ENCODE results near the gene SH3GL2. TPM values are rescaled to one million over a fixed set of nuclear protein-coding genes. Genes with fewer than 3 reads are reported as not detected.
"Not testable (repeated sequence)": the region's sequence is repeated elsewhere in the genome, so short reads cannot be mapped to it uniquely, and the experiment has no call there.

SH3GL2 gene
- total RNA-seq, 1 donor from 2014 or later = not detected

DNA sequence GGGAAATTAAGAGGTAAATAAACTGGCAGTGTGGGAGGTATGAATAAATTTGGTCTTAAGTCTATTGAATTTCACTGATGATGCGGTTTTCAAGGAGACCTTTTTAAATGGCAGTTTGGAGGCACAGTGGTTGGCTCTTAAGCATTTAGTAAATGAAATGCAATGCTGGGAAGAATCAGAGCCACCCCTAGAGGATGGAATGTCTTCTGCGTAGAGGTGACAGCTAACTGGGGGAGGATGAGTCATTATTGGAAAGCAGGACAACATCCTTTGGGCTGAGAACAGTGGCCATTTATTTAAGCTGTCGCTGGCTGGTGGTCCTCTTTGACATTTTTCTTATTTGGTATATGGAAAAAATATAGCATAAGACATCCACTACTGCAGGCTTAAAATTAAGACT is 163.2 kb downstream of the SH3GL2 start:
- DNase-seq (ENCODE audit: low spot score) = no peak

DNA sequence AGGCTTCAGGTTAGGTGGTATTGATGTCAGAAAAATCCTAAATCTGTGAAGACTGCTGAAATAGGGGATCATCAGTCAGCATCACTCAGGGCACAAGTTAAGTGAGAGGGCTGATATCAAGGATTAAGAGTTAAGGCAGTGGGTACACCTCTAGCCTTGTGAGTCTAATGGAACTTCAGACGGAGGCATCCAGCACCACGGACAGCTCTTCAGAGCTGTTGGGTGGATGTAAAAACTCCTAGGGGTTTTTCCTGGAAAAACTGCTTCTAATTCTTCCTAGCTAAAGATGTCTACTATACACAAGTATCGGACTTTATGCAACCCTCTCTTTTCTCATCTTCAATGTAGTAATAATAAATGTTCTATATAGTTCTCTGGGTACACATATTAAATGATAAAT is 165.9 kb downstream of the SH3GL2 start:
- no peak for DNase-seq (ENCODE audit: low spot score)

DNA sequence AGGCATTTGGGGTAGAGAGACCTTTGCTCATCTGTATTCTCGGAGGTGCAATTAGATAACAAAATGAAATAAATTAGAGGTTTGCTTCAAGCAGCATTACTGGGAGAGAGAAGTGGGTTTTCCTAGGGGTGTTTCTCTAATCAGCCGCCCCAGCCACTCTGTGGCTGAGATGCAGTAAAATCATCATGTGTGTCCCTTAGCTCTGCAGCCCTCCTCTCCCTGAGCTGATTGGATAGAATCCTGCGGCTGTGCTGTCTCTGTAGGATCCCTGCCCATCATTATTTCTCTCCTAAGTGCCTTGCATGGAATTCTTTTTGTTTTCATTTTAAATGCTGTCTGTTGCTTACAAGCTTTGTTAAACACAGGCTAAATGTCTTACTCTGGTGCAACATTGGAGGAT is 171.4 kb downstream of the SH3GL2 start:
- DNase-seq (ENCODE audit: low spot score) = no peak

DNA sequence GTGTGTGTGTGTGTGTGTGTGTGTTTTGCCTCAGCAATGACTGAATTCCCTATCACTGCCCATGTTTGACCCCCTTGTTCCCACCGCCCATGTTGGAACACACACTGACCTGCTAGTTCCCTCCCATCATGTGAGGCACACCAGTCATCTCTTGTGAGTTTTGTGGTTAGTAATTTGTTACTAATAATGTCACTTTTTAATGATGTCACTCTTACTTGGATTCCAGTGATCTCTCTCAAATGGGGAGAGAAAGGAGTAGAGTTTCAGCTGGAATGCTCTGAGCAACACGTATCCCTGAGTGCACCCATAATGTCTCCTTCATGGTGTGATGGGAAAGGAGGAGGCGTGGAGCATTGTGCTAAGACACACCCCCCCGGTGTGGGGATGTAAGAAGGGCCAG is 172.6 kb downstream of the SH3GL2 start:
- no peak for DNase-seq (ENCODE audit: low spot score)

DNA sequence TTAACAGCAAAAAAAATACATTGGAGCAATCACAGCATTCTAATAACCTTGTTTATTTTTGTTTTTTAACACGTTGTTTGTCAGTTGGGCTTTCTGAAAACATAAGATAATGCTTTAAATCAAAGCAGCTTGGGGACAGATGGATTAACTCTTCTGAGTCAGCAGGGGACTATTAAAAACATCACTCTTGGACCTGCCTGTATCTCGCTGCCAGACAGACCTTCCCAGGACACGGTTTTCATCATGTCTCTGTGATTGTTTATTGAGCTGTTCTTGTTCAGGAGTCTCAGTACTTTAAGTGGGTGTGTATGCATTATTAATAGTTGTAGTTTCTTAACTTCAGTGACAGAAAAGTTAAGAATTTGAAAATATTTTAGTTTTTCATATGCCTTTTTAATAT is 173.2 kb downstream of the SH3GL2 start:
- no peak for DNase-seq (ENCODE audit: low spot score)

DNA sequence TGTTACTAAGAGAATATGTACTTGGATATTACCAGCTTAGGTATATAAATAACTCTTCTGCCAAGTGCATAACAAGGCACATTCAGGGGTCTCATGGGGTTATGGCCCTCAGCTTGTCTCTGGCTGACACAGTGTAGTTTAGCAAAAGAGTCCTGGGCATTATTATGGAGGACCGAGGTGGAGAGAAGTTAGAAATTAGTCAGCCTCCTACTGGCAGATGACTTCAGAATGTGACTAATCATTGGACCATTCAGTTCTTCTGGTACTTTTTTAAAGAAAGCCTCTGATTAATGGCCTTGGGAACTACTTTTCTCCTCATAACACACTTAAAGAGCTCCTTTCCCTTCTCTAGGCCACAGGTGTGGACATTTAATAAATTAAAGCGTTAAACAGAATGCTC is 178.9 kb downstream of the SH3GL2 start:
- DNase-seq (ENCODE audit: low spot score) = no peak

DNA sequence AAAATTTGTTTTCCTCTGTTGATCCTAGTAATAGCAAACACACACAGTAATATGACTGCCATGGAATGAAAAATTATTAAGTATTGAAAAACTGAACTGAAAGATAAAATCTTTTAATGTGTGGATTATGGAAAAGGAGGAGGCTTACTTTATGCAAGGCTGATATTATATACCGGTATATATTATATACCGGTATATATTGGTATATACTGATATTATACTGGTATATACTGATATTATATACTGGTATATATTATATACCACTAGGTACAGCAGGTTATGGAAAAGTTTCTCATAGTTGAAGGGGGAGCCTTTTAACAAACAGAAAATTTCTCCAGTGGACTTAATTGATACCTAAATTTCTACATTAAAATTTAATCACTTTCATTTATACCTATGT is 181.4 kb downstream of the SH3GL2 start:
- no peak for DNase-seq (ENCODE audit: low spot score)

DNA sequence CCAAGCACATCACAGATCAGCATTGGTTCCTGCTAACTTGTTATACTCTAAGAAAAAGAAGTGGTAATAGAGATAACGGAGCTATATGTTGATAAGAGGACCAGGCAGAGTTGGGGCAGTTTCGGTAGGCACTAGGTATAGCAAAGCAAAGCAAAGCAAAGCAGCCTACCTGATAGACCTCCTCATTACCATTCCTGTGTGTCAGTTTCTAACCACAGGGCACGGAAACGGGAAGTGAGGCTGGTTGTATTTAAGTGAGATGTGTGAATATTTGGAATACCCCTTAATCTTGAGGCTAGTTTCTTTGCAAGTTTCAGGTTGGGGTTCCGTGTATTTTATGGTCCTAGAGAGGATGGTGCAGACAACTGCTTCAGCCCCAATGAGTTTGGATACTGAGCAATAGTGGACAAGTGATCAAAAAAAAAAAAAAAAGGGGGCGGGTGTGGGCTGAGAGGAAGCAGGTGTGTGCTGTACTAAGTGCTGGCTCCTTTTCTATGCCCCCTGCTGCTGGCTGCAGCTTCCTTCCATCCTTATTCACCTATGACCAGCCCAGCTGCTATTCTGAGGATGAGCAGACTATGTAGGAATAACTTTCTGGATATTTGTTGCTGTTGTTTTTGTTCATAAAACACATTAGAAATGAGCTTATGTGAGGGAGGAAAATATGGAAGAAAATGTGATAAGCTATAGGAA is 183.3 kb downstream of the SH3GL2 start:
- no peak for DNase-seq (ENCODE audit: low spot score)

DNA sequence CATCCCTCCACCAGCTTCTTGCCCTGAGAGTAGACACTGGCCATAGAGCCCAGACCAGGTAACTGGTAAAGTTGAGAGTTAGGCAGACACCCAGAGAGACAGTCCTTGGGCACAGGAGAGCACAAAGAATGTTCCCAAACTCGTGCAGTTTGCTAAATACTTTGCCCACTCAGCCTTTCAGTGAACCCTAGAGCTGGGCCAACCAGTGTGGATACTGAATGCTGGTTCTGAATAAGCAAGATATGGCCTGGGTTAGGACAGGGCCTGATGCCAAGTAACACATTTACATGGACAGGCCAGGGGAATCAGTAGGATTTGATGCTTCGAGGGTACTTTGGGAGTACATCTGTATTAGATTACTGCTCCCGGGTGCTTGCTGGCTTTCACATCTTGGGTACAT is 185.4 kb downstream of the SH3GL2 start:
- no peak for DNase-seq (ENCODE audit: low spot score)

DNA sequence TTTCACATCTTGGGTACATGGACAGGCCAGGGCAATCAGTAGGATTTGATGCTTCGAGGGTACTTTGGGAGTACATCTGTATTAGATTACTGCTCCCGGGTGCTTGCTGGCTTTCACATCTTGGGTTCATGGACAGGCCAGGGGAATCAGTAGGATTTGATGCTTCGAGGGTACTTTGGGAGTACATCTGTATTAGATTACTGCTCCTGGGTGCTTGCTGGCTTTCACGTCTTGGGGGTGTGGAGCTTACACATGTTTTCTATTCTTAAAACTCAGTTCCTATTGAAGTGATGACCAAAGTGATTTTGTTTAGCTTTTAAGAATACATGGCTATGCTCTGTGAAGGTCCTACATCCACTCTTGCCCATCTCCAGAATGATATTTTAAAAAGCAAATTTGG is 186.3 kb downstream of the SH3GL2 start:
- not testable (repeated sequence) for DNase-seq (ENCODE audit: low spot score)

DNA sequence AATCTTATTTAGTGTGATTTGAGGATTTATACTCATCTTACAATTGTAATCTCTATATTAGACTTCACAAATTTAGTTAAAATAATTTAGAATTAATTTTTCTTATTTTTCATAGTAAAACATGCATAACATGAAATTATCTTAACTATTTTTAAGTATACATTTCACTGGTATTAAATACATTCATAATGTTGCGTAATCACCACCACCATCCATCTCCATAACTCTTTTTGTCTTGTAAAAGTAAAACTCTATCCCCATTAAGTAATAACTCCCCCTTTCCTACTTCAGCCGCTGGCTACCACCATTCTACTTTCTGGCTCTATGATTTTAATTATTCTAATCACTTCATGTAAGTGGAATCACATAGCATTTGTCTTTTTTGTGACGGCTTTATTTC is 193.4 kb downstream of the SH3GL2 start:
- no peak for DNase-seq (ENCODE audit: low spot score)

DNA sequence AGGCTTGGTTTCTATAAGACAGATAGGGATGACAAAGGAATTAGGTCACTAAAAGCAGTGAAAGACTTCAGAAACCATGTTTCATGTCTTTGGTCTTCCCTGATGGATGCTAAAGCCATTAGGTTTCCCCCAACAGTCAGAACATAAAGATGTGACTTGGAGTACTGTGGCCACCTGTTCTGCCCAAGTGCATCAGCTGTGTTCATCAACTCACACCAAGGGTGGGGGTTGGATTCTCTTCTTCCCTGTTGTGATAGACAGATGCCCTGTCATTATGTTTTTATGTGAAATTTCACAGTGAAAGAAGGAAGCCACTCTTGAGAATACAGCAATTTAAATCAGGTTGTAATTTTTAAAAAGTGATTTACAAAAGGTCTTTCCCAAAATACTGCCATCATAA is 196.8 kb downstream of the SH3GL2 start:
- no peak for DNase-seq (ENCODE audit: low spot score)

DNA sequence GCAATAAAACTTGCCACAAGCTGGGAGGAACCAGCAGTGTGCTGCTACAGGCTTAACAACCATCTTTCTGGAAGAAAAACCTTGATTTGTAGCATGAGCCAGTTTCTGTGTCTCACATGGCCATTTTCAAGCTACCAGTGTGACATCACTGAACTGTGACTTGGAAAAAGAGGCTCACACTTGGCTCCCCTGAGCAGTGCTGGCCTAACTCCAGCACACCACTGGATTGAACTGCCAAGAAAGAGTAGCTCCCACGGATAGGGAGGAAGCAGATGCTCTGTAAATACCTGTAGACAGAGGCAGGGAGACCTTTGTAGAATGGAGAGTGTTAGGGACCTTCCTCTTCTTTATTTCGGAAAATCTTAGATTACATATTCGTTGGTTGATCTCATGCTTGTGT is 197.9 kb downstream of the SH3GL2 start:
- DNase-seq (ENCODE audit: low spot score) = no peak

DNA sequence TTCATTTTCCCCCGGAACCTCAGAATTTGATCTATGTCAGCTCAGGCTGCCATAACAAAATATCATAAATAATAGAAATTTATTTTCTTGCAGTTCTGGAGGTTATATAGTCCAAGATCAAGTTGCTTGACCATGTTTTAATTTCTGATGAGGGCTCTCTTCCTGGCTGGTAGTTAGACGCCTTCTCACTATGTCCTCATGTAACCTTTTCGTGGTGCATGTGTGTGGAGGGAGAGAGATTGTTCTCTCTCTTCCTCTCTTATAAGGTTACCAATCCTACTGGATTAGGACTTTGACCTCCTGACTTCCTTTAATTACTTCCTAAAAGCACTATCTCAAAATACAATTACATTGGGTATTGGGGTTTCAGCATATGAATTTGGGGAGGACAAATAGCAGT is 198.6 kb downstream of the SH3GL2 start:
- DNase-seq (ENCODE audit: low spot score) = no peak

DNA sequence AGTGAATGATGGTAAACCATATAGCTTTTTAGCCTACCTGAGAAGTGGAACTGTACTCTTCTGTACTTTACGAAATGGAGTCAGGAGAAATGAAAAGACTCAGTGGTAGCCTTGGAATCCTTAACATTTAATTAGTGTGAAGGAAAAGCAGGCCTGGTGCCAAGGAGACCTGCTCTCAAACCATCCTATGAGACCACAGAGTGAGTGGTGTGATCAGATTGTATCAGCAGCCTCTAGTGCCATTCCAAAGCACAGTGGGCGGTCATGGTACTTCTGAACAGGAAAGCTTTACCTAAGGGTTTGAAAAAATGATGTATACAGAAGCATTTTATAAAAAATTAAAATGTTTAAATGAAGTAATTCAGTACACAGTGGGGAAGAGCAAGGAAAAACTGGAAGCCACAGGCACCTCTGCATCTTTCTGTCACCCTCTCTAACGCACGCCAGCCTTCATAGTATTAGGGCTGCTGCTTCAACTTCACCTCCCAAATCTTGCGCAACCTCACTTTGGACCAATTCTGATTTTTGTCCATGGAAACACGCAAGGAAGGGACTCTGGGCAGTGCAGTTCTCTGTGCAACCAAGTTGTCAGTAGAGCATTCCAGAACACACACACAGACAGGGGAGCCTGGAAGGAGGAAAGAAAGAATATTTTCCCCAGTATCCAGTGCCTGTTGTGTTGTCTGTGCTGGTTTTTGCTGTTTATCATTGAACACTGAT is 203.7 kb downstream of the SH3GL2 start:
- DNase-seq (ENCODE audit: low spot score) = no peak

DNA sequence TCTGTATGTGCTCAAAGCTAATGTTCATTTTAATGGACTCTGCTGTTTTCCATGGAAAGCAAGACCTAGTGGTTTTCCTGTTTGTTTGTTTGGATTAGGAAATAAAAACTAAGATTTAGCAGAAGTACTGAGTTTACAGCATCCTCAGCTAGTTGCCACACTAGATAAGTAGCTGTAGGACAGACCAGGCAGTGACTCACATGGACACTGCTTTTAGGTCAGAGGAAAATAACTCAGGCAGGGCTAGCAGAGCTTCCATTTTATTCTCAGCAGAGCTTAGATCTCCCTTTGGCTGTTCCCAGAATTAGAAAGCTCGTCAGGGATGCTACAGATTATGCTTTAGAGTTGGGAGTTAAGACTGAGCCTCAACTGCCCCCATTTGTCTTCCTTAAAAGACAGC is 204.4 kb downstream of the SH3GL2 start:
- DNase-seq (ENCODE audit: low spot score) = no peak

DNA sequence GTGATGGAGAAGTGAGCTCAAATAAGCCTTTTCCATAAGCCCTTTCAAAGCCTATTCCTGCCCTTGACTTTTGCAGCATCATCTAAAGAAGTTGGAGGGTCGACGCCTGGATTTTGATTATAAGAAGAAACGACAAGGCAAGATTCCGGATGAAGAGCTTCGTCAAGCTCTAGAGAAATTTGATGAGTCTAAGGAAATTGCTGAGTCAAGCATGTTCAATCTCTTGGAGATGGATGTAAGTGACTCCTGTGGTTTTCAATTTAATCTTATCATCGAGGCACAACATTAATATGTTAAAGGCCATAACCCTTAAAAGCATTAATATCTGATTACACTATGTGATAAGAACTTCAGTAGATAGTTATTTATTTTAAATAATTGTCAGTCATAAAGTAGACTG is 210.4 kb downstream of the SH3GL2 start:
- no peak for DNase-seq (ENCODE audit: low spot score)

DNA sequence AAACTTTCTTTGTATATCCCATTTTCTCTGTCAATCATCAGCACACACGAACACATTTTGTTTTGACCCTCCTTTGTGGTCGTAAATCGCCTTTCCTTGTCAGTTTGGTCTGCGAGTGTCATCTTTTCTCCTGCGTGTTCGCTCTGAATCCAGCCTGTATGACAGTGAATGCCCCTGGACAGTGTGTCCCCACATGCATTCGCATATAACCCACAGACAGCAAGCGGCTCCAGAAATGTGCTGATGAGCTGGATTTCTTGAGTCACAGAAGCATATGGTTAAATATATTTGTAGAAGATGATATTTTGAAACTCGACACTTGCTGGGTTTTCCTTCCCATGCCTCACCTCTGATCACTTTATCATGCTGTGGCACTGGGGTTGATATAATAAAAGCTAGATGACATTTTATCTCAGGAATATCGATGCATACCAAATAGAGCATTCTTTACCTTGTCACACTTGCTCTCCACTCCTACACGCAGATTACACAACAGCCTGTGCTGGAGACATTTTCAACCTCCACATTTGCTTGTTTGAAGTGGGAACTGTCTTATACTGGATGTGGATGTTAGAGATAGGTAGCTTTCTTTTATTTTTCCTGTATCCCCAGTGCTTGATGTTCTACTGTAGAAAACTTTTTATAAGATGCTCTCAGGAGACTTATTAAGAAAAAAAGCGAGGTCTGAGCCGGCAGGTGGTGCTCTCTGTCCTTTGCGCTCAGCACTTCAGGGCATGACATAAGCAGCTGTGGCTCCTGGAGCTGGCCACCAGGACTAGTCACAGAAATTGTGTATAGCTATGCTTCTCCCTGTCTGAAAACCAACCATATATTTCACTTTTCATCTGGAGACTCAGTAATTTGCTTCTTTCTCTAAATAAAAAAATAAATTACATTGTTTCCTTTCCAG is 215.1 kb downstream of the SH3GL2 start:
- DNase-seq (ENCODE audit: low spot score) = no peak

DNA sequence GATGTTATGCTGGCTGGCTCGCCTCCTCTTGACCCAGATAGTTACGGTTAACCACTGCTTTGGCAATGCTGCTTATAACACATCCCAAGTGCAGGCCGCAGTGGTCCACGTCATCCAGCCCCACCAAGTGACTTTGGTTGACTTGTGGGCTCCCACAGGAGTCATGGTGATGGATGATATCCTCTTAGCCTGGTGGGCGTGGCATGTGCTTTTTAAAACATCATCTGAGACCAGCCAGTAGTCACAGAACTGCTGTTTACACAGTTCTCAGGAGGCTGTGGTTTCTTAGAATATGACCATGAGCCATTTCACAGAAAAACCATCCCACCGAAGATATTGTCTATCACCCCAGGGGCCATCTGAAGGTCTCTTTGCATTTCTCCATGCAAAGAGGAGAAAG is 216.9 kb downstream of the SH3GL2 start:
- no peak for DNase-seq (ENCODE audit: low spot score)

DNA sequence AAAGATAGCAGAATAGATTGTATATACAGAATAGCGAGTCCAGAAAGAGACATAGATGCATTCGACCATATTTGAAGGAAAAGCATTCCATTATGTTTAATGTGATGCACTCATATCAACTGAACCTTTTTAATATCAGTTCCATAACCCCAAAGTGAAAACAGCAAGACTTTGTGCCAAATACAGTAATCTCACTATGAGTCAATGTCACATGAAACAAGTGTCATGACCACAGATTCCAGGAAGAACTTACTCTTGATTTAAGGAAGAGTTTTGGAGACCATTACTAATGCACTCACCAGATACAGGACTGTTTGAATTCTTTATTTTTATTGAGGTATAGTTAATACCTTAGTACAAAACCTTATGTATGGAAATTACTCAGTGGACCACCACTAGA is 220.5 kb downstream of the SH3GL2 start:
- no peak for DNase-seq (ENCODE audit: low spot score)

DNA sequence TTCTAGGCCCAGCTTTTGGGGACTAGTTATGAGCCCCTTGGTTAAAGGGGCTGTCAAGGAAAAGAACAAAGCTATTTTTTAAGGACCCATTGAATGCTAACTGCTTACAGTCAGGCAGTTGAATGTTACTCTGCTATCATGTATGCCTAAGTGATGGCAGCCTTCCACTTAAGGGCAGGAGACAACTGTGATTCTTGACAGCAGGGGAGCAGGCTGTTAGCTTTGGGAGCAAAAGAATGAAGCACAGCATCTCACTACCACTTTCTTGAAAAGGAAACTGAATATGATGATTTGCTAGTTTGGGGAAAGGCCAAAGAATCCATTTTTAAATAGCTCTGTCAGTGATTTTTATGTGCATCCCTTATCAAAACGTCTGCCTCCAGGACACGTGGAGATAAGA is 221.6 kb downstream of the SH3GL2 start:
- DNase-seq (ENCODE audit: low spot score) = no peak

DNA sequence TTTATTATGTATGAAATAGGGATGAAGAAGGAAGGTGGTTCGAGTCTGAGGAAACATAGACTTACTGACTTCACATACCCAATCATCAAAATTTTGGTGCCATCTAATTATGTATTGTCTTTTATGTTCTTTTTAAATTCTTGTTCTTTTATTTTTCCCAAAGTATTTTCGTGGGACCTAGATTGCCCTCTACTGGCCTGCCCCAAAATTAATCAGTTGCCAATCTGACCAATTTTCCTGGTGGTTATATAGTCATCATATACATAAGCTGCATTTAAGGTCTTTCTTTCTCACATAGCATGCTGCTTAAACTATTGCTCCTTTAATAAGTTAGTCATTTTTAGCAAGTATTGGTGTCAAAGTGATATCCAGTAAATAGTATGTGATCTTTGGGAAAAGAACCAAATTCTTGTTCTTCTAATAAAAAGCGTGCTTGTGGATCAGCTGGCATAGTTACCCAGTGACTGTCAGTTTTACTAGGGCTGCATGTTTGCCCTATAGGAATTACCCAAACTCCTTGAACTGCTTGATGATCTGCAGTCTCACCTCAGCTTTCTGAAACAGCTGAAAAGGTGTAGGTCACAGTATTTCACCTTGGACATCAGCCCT is 223.5 kb downstream of the SH3GL2 start:
- DNase-seq (ENCODE audit: low spot score) = no peak
